ENCODE measurements around the gene XCL1.
"Not testable (repeated sequence)": the region's sequence is repeated elsewhere in the genome, so short reads cannot be mapped to it uniquely, and the experiment has no call there.

The XCL1 gene

GRCh38 chr1:168576245-168576688 is at the start of gene XCL1:
Gene XCL1, plus strand, starts transcription at chr1:168576605. Its CDS starts 33 bp downstream, at chr1:168576638.
- not testable (repeated sequence) for DNase-seq (ENCODE audit: low spot score)

- no peak for DNase-seq (ENCODE audit: low spot score)
These were observed 46.9 kb upstream of the XCL1 start for GRCh38 chr1:168529518-168529917.

DNA sequence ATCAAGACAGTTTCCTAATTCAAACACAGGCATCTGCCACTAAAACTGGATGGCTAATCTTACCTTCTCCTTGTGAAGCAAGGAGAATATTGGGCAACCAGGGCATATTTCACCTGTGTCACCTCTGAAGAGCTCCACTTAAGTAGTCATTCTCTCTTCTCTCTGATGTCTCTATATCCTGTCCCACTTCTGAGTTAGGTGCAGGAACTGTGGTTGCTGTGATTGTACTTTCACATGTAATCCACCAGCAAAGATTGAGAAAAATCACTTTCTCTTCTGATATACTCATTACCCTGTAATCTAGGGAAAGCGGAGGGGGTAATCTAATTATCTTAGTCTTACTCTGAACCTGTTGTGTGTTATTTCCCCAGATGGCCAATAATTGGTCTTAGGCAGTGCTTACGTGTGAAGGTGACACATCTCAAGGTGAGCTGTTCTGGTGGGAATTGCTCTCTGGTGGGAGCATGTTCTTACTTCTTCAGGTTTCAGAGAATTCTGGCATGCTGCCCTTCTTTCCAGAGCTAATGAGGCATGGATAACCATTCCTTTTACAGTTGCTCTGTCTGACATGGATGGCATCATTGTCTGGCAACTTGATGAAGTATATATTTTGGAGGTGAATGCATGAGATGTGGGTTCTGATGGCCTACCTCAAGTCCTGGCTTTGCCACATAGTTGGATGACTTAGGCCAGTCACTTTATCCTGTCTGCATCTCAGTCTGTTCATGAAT is 44.6 kb upstream of the XCL1 start:
- DNase-seq (ENCODE audit: low spot score) = no peak

DNA sequence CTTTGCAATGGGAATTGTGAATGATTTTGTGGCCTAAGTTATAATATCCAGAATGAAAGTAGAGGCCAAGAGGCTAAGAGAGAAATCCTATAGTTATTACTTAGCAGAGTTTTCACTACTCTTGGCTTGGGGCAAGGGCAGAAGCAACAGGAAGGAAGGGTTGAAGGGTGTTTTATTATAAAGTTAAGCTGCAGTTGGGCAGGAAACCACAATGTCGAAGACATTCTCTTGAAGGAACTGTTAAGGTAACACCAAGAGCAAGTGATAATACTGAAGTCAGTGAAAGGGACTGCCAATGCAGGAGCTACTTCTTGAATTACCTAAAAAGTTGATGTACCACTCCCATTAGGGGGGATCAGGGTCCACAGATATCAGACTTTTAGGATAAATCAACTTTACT is 40.9 kb upstream of the XCL1 start:
- peak; percentile 12 for DNase-seq (ENCODE audit: low spot score)

DNA sequence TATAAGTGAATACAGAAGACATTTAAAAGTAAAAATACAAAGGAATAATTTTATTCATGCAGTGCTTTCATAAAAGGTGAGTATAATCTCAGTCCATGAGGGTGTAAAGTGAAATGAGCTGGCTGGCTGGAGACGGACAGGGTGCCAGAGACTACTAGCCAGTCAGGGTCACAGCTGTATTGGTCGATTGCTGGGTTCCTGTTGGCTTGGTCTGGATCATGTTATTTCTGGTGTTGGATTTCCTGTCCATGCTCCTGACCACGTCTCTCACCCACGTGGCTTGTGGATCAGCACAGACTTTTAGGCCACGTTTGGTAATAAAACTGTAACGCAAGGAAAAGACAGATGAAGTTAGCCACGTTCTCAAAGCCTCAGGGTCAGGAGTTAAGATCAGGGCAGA is 35.6 kb upstream of the XCL1 start:
- DNase-seq (ENCODE audit: low spot score) = peak; percentile 14

- DNase-seq (ENCODE audit: low spot score) = not testable (repeated sequence)
These were observed 33.4 kb upstream of the XCL1 start for GRCh38 chr1:168542978-168543377.

DNA sequence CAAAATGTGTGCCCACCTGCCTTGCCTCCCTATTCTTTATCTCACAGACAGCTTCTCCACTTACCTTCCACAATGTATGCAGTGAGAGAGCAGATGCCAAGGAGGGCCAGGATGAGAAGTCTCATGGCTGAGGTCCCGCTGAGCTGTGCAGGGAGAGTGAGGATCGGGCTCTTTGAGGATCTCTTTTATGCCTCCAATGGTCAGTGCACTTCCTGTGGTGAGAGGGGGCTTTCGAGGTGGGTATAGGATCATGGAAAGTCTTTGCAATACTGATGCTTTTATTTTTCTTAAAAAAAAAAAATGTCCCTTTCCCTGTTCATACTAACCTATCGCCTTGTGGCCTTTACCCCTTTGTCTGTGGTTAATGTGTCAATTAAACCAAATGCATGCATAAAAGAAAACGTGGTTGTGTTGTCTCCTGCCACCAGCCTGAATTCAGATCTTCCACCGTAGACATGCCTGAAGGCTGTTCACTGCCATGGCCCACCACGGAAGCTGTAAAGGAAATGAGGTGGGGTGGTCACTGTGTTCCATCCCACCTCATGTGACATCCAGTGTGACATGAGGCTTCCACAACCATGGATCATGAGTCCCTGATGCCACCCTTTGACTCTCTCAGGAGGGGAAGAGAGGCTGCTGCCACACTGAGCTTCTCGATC is 32.4 kb upstream of the XCL1 start, which contains the start of gene XCL2:
TSS of gene XCL2 (minus strand) at position 158 of the 659 bp plus-strand sequence. CDS start at position 125, 33 bp downstream.
- not testable (repeated sequence) for DNase-seq (ENCODE audit: low spot score)

DNA sequence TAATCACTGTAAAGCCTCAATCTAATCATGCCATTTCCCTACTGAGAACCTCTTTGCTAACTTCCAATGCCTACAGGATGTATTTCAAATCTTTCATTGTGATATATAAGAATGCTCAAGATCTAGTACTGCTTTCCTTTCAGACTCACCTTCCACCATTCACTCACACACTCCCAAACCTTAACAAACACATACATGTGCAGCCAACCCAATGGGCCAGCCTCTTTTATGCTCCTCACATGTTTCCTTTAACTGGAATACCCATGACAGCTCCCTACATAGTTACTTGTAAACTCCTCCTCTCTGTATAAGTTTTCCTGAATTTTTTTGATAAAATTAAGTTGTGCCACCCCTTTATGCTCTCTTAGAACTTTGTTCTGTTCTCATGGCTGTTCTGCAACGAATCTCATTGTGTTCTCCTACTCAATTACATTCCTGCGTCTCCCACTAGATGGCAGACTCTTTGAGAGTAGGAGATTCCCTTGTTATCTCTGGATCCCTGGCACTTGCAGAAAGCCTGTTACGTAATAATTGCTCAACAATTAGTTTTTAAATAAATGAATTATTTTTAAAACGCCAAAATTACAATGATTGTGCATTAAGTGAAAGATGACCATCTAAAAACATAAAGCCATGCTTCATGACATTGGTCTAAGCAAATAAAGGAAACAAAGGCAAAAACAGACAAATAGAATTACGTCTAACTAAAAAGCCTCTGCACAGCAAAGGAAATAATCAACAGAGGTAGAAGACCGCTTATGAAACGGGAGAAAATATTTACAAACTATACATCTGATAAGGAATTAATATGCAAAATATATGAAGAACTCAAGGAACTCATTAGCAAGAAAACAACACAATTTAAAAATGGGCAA is 30.5 kb upstream of the XCL1 start:
- DNase-seq (ENCODE audit: low spot score) = not testable (repeated sequence)

GRCh38 chr1:168546553-168546895 is 29.9 kb upstream of the XCL1 start:
- not testable (repeated sequence) for DNase-seq (ENCODE audit: low spot score)

DNA sequence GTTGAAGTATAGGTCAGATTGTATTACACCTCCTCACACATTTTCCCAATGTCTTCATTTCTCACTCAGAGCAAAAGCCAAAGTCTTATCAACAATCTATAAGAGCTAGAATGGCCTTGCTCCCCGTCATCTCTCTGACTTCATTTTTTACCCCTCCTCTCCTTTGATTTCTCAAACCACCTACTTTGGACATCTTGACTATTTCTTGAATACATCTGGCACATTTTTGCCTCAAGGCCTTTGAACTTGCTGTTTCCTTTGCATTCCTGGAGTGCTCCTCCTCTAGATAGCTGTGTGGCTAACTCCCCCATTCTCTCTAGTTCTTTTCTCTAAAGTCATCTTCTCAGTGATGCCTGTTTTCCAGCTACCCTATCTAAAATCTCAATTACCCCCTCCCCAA is 25.4 kb upstream of the XCL1 start:
- no peak for DNase-seq (ENCODE audit: low spot score)

GRCh38 chr1:168551688-168552087 is 24.7 kb upstream of the XCL1 start:
- DNase-seq (ENCODE audit: low spot score) = no peak

- DNase-seq (ENCODE audit: low spot score) = no peak
These were observed 23.4 kb upstream of the XCL1 start for GRCh38 chr1:168552961-168553360.

DNA sequence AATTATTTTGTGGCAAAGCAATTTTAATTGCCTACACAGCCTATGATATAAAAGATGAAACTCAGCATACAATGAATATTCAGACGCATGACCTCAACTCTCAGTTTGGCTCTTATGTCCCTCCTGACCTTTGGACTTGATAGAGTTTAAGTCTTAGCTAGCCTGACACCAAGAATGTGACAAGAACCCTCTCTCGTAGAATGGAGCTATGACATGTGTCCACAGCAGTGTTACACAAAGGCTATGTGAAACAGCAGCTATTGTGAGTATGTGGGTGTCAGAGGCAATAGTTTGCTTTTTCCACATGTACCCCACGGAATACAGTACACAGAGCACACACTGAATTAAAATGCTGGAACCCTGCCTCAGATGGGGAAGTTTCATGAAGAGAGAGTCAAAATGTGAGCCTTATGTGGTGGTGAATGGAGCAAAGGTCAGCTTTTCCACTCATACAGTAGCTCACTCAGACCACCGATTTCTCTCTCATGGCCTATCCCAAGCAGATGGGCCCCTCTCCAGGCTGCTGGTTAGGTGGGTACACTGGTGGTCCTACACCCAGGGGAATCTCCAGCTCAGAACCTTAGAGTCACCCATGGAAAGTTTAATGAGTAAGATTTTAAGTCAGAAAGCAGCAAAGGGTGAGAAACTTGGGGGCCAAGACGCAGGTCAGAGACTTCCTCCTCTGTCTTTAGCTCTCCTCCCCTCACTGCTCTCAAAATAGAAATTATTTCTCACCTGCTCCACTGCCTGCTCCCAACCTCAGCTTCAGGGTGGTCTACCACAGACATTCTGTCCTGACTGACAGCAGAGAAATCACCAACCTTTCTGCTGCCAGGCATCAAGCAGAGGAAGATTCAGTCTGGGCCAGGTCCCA is 22.5 kb upstream of the XCL1 start:
- DNase-seq (ENCODE audit: low spot score) = no peak

GRCh38 chr1:168554603-168555483 is 21.6 kb upstream of the XCL1 start:
- DNase-seq (ENCODE audit: low spot score) = no peak

- no peak for DNase-seq (ENCODE audit: low spot score)
These were observed 20.8 kb upstream of the XCL1 start for GRCh38 chr1:168555508-168556046.

GRCh38 chr1:168556647-168557046 is 19.8 kb upstream of the XCL1 start:
- DNase-seq (ENCODE audit: low spot score) = no peak

DNA sequence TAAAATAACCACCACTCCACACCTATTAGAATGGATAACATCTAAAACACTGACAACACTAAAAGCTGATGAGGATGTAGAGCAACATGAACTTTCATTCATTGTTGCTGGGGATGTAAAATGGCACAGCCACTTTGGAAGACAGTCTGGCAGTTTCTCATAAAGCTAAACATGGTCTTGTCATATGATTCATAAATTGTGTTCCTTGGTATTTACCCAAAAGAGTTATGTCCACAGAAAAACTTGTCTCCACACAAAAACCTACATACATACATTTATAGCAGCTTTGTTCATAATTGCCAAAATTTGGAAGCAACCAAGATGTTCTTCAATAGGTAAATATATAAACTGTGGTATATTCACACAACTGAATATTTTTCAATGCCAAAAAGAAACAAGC is 16.0 kb upstream of the XCL1 start:
- no peak for DNase-seq (ENCODE audit: low spot score)

GRCh38 chr1:168561989-168562388 is 14.4 kb upstream of the XCL1 start:
- DNase-seq (ENCODE audit: low spot score) = no peak

DNA sequence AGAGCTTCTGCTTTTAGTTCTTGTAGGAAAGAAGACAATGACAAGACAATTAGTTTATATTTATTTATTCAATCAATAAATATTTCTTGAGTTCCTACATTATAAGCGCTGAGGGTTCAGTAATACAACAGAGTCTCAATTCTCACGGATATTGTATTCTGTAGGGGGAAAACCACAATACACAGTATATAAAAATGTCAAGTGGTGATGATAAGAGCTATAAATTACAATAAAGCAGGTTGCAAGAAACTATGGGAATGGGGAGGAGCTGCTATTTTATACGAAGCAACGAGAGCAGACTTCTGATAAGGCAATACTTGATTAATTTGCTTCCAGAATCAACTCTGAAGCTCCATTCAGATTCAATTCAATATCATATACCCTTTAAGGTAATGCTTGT is 10.6 kb upstream of the XCL1 start:
- no peak for DNase-seq (ENCODE audit: low spot score)

- no peak for DNase-seq (ENCODE audit: low spot score)
These were observed 9.4 kb upstream of the XCL1 start for GRCh38 chr1:168567007-168567406.
